Urinary bladder (tissue), 4 donors: ENCODE results near the gene RAD18. TPM values are rescaled to one million over a fixed set of nuclear protein-coding genes. Genes with fewer than 3 reads are reported as not detected.

Experiments used
- DNase-seq: peaks from one replicate; pipeline ENCODE4 v3.0.0-alpha.2; 2015; ENCODE audit errors: extremely low spot score
- H3K27ac ChIP-seq: one replicate; pipeline ENCODE4 v1.5.1; 2013; ENCODE audit warnings: low read depth, mild to moderate bottlenecking, moderate library complexity
- H3K36me3 ChIP-seq: one replicate; pipeline ENCODE4 v1.6.1; 2013; ENCODE audit warnings: mild to moderate bottlenecking, moderate library complexity; ENCODE audit not compliant: insufficient read depth
- H3K4me1 ChIP-seq: one replicate; pipeline ENCODE4 v1.6.1; 2013; ENCODE audit warnings: mild to moderate bottlenecking, moderate library complexity; ENCODE audit not compliant: insufficient read depth
- H3K4me3 ChIP-seq: one replicate; pipeline ENCODE4 v1.5.1; 2013; ENCODE audit warnings: low read depth, low read length
- WGBS: extraction: QIAGEN DNeasy Blood & Tissue Kit; methylation state at CpG from one replicate; pipeline ENCODE4 v1.1.7; 2013; 5-methylcytosine and 5-hydroxymethylcytosine counted together
- polyA plus RNA-seq: library from polyadenylated mRNA; stranded (reverse); fragments of 200-250 nt; gene quantifications from one replicate; pipeline ENCODE4 v1.2.3, GENCODE V29; 2013
- total RNA-seq: library from RNA; depleted of rRNA; stranded (reverse); fragments of >200 nt; gene quantifications from one replicate; pipeline ENCODE4 v1.2.3, GENCODE V29; 2014
- donor health status: healthy with polysubstance abuse.
- donor health status: healthy.

RAD18 gene
- total and polyA plus RNA-seq, 2 donors, result 2.8 to 27.0 TPM

GRCh38 chr3:8869613-8870012 is 93.7 kb downstream of the RAD18 start:
- Histone ChIP-seq H3K27ac (no peak overlapping the region), H3K36me3 (no peaks in the 10 kb centered on the region), H3K4me3 (no peak overlapping the region), H3K4me1 (no peaks in the 10 kb centered on the region)
- WGBS, result 73% methylated on average over 2 of the region's 2 CpGs
- no peak for DNase-seq

GRCh38 chr3:8868996-8869395 is 94.3 kb downstream of the RAD18 start:
- WGBS, result 85% methylated on average over 3 of the region's 3 CpGs
- no peak overlapping the region for H3K4me3 ChIP-seq
- DNase-seq, result no peak
- no peaks in the 10 kb centered on the region for H3K36me3 ChIP-seq
- H3K4me1 ChIP-seq, result no peaks in the 10 kb centered on the region
- no peak overlapping the region for H3K27ac ChIP-seq

GRCh38 chr3:8867646-8868045 is 95.6 kb downstream of the RAD18 start:
- Histone ChIP-seq H3K36me3 (no peaks in the 10 kb centered on the region), H3K27ac (no peak overlapping the region), H3K4me3 (no peak overlapping the region), H3K4me1 (no peaks in the 10 kb centered on the region)
- no peak for DNase-seq
- 53% methylated on average over 3 of the region's 3 CpGs for WGBS

- no peaks in the 10 kb centered on the region for H3K36me3 ChIP-seq
- H3K27ac ChIP-seq, result no peak overlapping the region
- H3K4me1 ChIP-seq, result no peaks in the 10 kb centered on the region
- 97% methylated on average over 4 of the region's 4 CpGs for WGBS
- H3K4me3 ChIP-seq, result no peak overlapping the region
- no peak for DNase-seq
These were observed 97.6 kb downstream of the RAD18 start for GRCh38 chr3:8865697-8866096.

- no peak overlapping the region for H3K27ac ChIP-seq
- H3K36me3 ChIP-seq, result no peaks in the 10 kb centered on the region
- 84% methylated on average over 16 of the region's 16 CpGs for WGBS
- H3K4me1 ChIP-seq, result no peaks in the 10 kb centered on the region
- H3K4me3 ChIP-seq, result no peak overlapping the region
- no peak for DNase-seq
These were observed 98.6 kb downstream of the RAD18 start for GRCh38 chr3:8864402-8865350.

GRCh38 chr3:8863891-8864290 is 99.4 kb downstream of the RAD18 start:
- Histone ChIP-seq H3K27ac (no peak overlapping the region), H3K36me3 (no peaks in the 10 kb centered on the region), H3K4me3 (no peak overlapping the region), H3K4me1 (no peaks in the 10 kb centered on the region)
- 88% methylated on average over 4 of the region's 4 CpGs for WGBS
- DNase-seq, result no peak

- Histone ChIP-seq H3K4me3 (no peak overlapping the region), H3K36me3 (no peaks in the 10 kb centered on the region), H3K27ac (no peak overlapping the region), H3K4me1 (no peaks in the 10 kb centered on the region)
- 96% methylated on average over 8 of the region's 8 CpGs for WGBS
- DNase-seq, result no peak
These were observed 105.4 kb downstream of the RAD18 start for GRCh38 chr3:8857720-8858367.

- WGBS, result 65% methylated on average over 1 of the region's 1 CpG
- Histone ChIP-seq H3K27ac (no peak overlapping the region), H3K4me1 (no peaks in the 10 kb centered on the region), H3K36me3 (no peaks in the 10 kb centered on the region), H3K4me3 (no peak overlapping the region)
- no peak for DNase-seq
These were observed 106.6 kb downstream of the RAD18 start for GRCh38 chr3:8856721-8857120.

- H3K4me1 ChIP-seq, result no peaks in the 10 kb centered on the region
- no peak overlapping the region for H3K27ac ChIP-seq
- no peaks in the 10 kb centered on the region for H3K36me3 ChIP-seq
- H3K4me3 ChIP-seq, result no peak overlapping the region
- no peak for DNase-seq
- WGBS, result 96% methylated on average over 10 of the region's 10 CpGs
These were observed 107.2 kb downstream of the RAD18 start for GRCh38 chr3:8856071-8856470.

- no peak for DNase-seq
- H3K4me1 ChIP-seq, result no peaks in the 10 kb centered on the region
- H3K27ac ChIP-seq, result no peak overlapping the region
- no peak overlapping the region for H3K4me3 ChIP-seq
- WGBS, result 94% methylated on average over 4 of the region's 4 CpGs
- no peaks in the 10 kb centered on the region for H3K36me3 ChIP-seq
These were observed 108.6 kb downstream of the RAD18 start for GRCh38 chr3:8854656-8855055.

- H3K4me3 ChIP-seq, result no peak overlapping the region
- no peaks in the 10 kb centered on the region for H3K36me3 ChIP-seq
- H3K27ac ChIP-seq, result no peak overlapping the region
- DNase-seq, result no peak
- 91% methylated on average over 5 of the region's 5 CpGs for WGBS
- H3K4me1 ChIP-seq, result no peaks in the 10 kb centered on the region
These were observed 110.2 kb downstream of the RAD18 start for GRCh38 chr3:8853081-8853480.

- no peaks in the 10 kb centered on the region for H3K36me3 ChIP-seq
- no peak for DNase-seq
- no peak overlapping the region for H3K4me3 ChIP-seq
- H3K4me1 ChIP-seq, result no peaks in the 10 kb centered on the region
- H3K27ac ChIP-seq, result no peak overlapping the region
- WGBS, result 96% methylated on average over 5 of the region's 5 CpGs
These were observed 110.8 kb downstream of the RAD18 start for GRCh38 chr3:8852511-8852910.

- Histone ChIP-seq H3K4me1 (no peaks in the 10 kb centered on the region), H3K27ac (no peak overlapping the region), H3K36me3 (no peaks in the 10 kb centered on the region), H3K4me3 (no peak overlapping the region)
- no peak for DNase-seq
- 60% methylated on average over 4 of the region's 4 CpGs for WGBS
These were observed 111.6 kb downstream of the RAD18 start for GRCh38 chr3:8851703-8852102.

- 43% methylated on average over 5 of the region's 5 CpGs for WGBS
- Histone ChIP-seq H3K4me1 (no peaks in the 10 kb centered on the region), H3K36me3 (no peaks in the 10 kb centered on the region), H3K4me3 (no peak overlapping the region), H3K27ac (no peak overlapping the region)
- no peak for DNase-seq
These were observed 114.6 kb downstream of the RAD18 start for GRCh38 chr3:8848696-8849131.
